Activated CD8-positive, alpha-beta memory T cell treated with anti-CD3 and anti-CD28 coated beads for 4 hours (primary cell): ENCODE results near the gene KRT12.

Source experiments
- DNase-seq, 2 donors: peaks; one replicate each; pipeline ENCODE4 v3.0.0-alpha.2; 2020; ENCODE audit warnings: low read depth in 2 of 2

Gene KRT12

GRCh38 chr17:40866838-40867237, at the start of gene KRT12:
KRT12 (minus strand) TSS chr17:40867223; CDS start chr17:40867186, 37 bp downstream.
- no peak for DNase-seq

- DNase-seq, result no peak
Measured at GRCh38 chr17:40916366-40916765, 49.3 kb upstream of the KRT12 start.

- no peak for DNase-seq
Measured at GRCh38 chr17:40915721-40916256, 48.8 kb upstream of the KRT12 start.

- DNase-seq, result no peak
Measured at GRCh38 chr17:40915199-40915661, 48.2 kb upstream of the KRT12 start.

GRCh38 chr17:40914075-40914855, 47.2 kb upstream of the KRT12 start:
- DNase-seq, result no peak

GRCh38 chr17:40912486-40913210, 45.6 kb upstream of the KRT12 start:
- DNase-seq, result no peak

- DNase-seq, result no peak
Measured at GRCh38 chr17:40910441-40910841, 43.4 kb upstream of the KRT12 start.

GRCh38 chr17:40909755-40910154, 42.7 kb upstream of the KRT12 start:
- no peak for DNase-seq

- peak; percentile 33 to 51 for DNase-seq
Measured at GRCh38 chr17:40909351-40909750, 42.3 kb upstream of the KRT12 start.

- DNase-seq, result no peak
Measured at GRCh38 chr17:40906613-40907012, 39.6 kb upstream of the KRT12 start.

GRCh38 chr17:40905370-40905769, 38.3 kb upstream of the KRT12 start:
- DNase-seq, result no peak

GRCh38 chr17:40903129-40903847, 36.3 kb upstream of the KRT12 start:
- no peak for DNase-seq

GRCh38 chr17:40902498-40902897, 35.5 kb upstream of the KRT12 start:
- no peak for DNase-seq

GRCh38 chr17:40901981-40902474, 35.0 kb upstream of the KRT12 start:
- no peak for DNase-seq

- DNase-seq, result no peak
Measured at GRCh38 chr17:40900809-40901356, 33.9 kb upstream of the KRT12 start.

GRCh38 chr17:40896916-40897455, 30.0 kb upstream of the KRT12 start:
- DNase-seq, result no peak

- no peak for DNase-seq
Measured at GRCh38 chr17:40895106-40895730, 28.2 kb upstream of the KRT12 start.

- DNase-seq, result no peak
Measured at GRCh38 chr17:40888196-40888720, 21.2 kb upstream of the KRT12 start.

- DNase-seq, result no peak
Measured at GRCh38 chr17:40886090-40886489, 19.1 kb upstream of the KRT12 start.

GRCh38 chr17:40884708-40885512, 17.9 kb upstream of the KRT12 start, which contains the start of gene KRT20:
KRT20 (minus strand) TSS chr17:40885242; CDS start chr17:40885185, 57 bp downstream.
- DNase-seq, result no peak
